H1 (cell line): ENCODE results near the gene SLC25A30. TPM values are rescaled to one million over a fixed set of nuclear protein-coding genes. Genes with fewer than 3 reads are reported as not detected.
A peak's percentile ranks its signal among the peaks of the same experiment; 100 is the strongest.

ENCODE experiments used
- CTCF ChIA-PET: fragments of 300-600 bp; sonication (Branson Sonifier 250); formaldehyde crosslinking; loops from one replicate; lab custom pipeline; 2021; ENCODE audit not compliant: partially characterized antibody; lab: Charles Lee
- POLR2A ChIA-PET: fragments of 300-600 bp; sonication (Branson Sonifier 250); formaldehyde crosslinking; loops from one replicate; lab custom pipeline; 2021; ENCODE audit warnings: inconsistent platforms; ENCODE audit not compliant: partially characterized antibody; lab: Charles Lee
- DNase-seq, 2 experiments: peaks; one replicate each; pipeline versions ENCODE4 v3.0.0 to v3.0.0-alpha.2; 2010 to 2022; ENCODE audit warnings: low spot score in 2 of 2, low read depth in 1 of 2, mixed read lengths in 1 of 2
- FAIRE-seq: peaks from 2 replicates; lab custom pipeline; 2011; peaks lifted over from hg19 to GRCh38; lab: Jason Lieb, UNC
- H2AFZ ChIP-seq: 2 replicates; pipeline ENCODE4 v1.8.1; 2012; ENCODE audit warnings: low read length, inconsistent platforms
- H2AK5ac ChIP-seq: 2 replicates; pipeline ENCODE4 v1.6.1; 2013; ENCODE audit warnings: low read depth, low read length
- H2BK120ac ChIP-seq: replicated peaks from 2 replicates; pipeline ENCODE3; 2013; ENCODE audit warnings: low read depth, low read length, inconsistent platforms
- H2BK12ac ChIP-seq: 2 replicates; pipeline ENCODE4 v1.6.1; 2013; ENCODE audit warnings: low read depth, low read length
- H2BK15ac ChIP-seq: 2 replicates; pipeline ENCODE4 v1.6.1; 2013; ENCODE audit warnings: low read length
- H2BK20ac ChIP-seq: 2 replicates; pipeline ENCODE4 v1.6.1; 2013; ENCODE audit warnings: low read length
- H2BK5ac ChIP-seq: 2 replicates; pipeline ENCODE4 v1.6.1; 2013; ENCODE audit warnings: low read depth, low read length
- H3K14ac ChIP-seq: 2 replicates; pipeline ENCODE4 v1.6.1; 2013; ENCODE audit warnings: inconsistent platforms; ENCODE audit not compliant: insufficient read length
- H3K18ac ChIP-seq: 2 replicates; pipeline ENCODE4 v1.6.1; 2013; ENCODE audit warnings: low read length; ENCODE audit errors: extremely low read depth
- H3K23ac ChIP-seq: 2 replicates; pipeline ENCODE4 v1.6.1; 2013; ENCODE audit warnings: inconsistent platforms; ENCODE audit not compliant: insufficient read length
- H3K23me2 ChIP-seq: 2 replicates; pipeline ENCODE4 v1.6.1; 2013; ENCODE audit warnings: low read depth, low read length
- H3K27ac ChIP-seq: 2 replicates; pipeline ENCODE4 v1.6.1; 2011; ENCODE audit warnings: low read depth, low read length, inconsistent platforms
- H3K27me3 ChIP-seq, 4 experiments: replicated peaks in 1 of 4; 1 replicate in 1 of 4; 2 replicates in 3 of 4; pipeline versions ENCODE4 v1.6.1 to v1.8.1; 2011 to 2013; ENCODE audit warnings: low read length in 3 of 4, mild to moderate bottlenecking in 3 of 4, inconsistent platforms in 2 of 4, mixed read lengths in 2 of 4, moderate library complexity in 1 of 4; ENCODE audit not compliant: control insufficient read depth in 3 of 4, insufficient read depth in 3 of 4; ENCODE audit errors: extremely low read depth in 1 of 4
- H3K36me3 ChIP-seq, 4 experiments: 2 replicates each; pipeline versions ENCODE4 v1.6.1 to v1.8.1; 2011 to 2013; ENCODE audit warnings: mild to moderate bottlenecking in 4 of 4, low read length in 3 of 4, moderate library complexity in 2 of 4, control low read depth in 1 of 4, inconsistent platforms in 1 of 4; ENCODE audit not compliant: insufficient read depth in 4 of 4, control insufficient read depth in 2 of 4
- H3K4ac ChIP-seq: replicated peaks from 2 replicates; pipeline ENCODE3; 2013; ENCODE audit warnings: low read length, low read depth, mixed read lengths, inconsistent platforms; ENCODE audit not compliant: insufficient read length
- H3K4me1 ChIP-seq, 4 experiments: replicated peaks in 1 of 4; 1 replicate in 1 of 4; 2 replicates in 3 of 4; pipeline versions ENCODE4 v1.6.1 to v1.8.1; 2011 to 2013; ENCODE audit warnings: low read length in 3 of 4, inconsistent platforms in 2 of 4, mixed read lengths in 1 of 4; ENCODE audit not compliant: insufficient read depth in 4 of 4, control insufficient read depth in 3 of 4
- H3K4me2 ChIP-seq, 2 experiments: 2 replicates each; pipeline versions ENCODE4 v1.6.1 to v1.8.1; 2011 to 2013; ENCODE audit warnings: low read depth in 2 of 2, low read length in 2 of 2, control low read depth in 1 of 2, inconsistent platforms in 1 of 2, mild to moderate bottlenecking in 1 of 2; ENCODE audit not compliant: insufficient read depth in 1 of 2
- H3K4me3 ChIP-seq, 4 experiments: fragments of 200-600, 300-600 bp in 1 of 4; sonication (generic), shearing (Covaris generic), sonication (Bioruptor Twin) in 1 of 4; 2 replicates each; pipeline versions ENCODE4 v1.5.1 to v1.8.1; 2011 to 2016; ENCODE audit warnings: low read length in 4 of 4, low read depth in 3 of 4, control low read depth in 2 of 4, inconsistent platforms in 2 of 4, mild to moderate bottlenecking in 2 of 4, mixed read lengths in 1 of 4, moderate library complexity in 1 of 4; ENCODE audit not compliant: insufficient read depth in 2 of 4; ENCODE audit errors: extremely low read depth in 1 of 4
- H3K56ac ChIP-seq: replicated peaks from 2 replicates; pipeline ENCODE3; 2013; ENCODE audit warnings: low read depth, mild to moderate bottlenecking, mixed read lengths, low read length, inconsistent platforms; ENCODE audit not compliant: insufficient read length
- H3K79me1 ChIP-seq: 2 replicates; pipeline ENCODE4 v1.6.1; 2013; ENCODE audit warnings: low read depth, low read length, control low read depth
- H3K79me2 ChIP-seq, 2 experiments: 2 replicates each; pipeline versions ENCODE4 v1.6.1 to v1.8.1; 2012 to 2013; ENCODE audit warnings: low read length in 2 of 2, mild to moderate bottlenecking in 2 of 2, inconsistent platforms in 1 of 2; ENCODE audit not compliant: insufficient read depth in 2 of 2, control insufficient read depth in 1 of 2
- H3K9ac ChIP-seq, 4 experiments: replicated peaks in 1 of 4; 1 replicate in 1 of 4; 2 replicates in 3 of 4; pipeline versions ENCODE4 v1.6.1 to v1.8.1; 2011 to 2013; ENCODE audit warnings: low read depth in 3 of 4, low read length in 3 of 4, control low read depth in 2 of 4, mild to moderate bottlenecking in 2 of 4, moderate library complexity in 2 of 4, inconsistent platforms in 1 of 4; ENCODE audit errors: extremely low read depth in 1 of 4
- H3K9me3 ChIP-seq, 2 experiments: 2 replicates each; pipeline versions ENCODE4 v1.6.1 to v1.8.1; 2012 to 2013; ENCODE audit warnings: mild to moderate bottlenecking in 2 of 2, moderate library complexity in 2 of 2, control low read depth in 1 of 2, inconsistent platforms in 1 of 2, low read depth in 1 of 2, low read length in 1 of 2, mixed read lengths in 1 of 2; ENCODE audit not compliant: insufficient read depth in 2 of 2
- H4K20me1 ChIP-seq, 2 experiments: replicated peaks in 1 of 2; 2 replicates each; pipeline versions ENCODE3 to v1.8.1; 2011 to 2013; ENCODE audit warnings: inconsistent platforms in 2 of 2, low read length in 2 of 2, mild to moderate bottlenecking in 1 of 2; ENCODE audit not compliant: insufficient read depth in 2 of 2, control insufficient read depth in 1 of 2
- H4K5ac ChIP-seq: 2 replicates; pipeline ENCODE4 v1.6.1; 2013; ENCODE audit warnings: low read length, low read depth, mixed read lengths, inconsistent platforms; ENCODE audit not compliant: insufficient read length
- H4K8ac ChIP-seq: 2 replicates; pipeline ENCODE4 v1.8.0; 2013; ENCODE audit warnings: mild to moderate bottlenecking, moderate library complexity, low read length, inconsistent platforms; ENCODE audit not compliant: insufficient read depth; ENCODE audit errors: extremely low read depth
- H4K91ac ChIP-seq: replicated peaks from 2 replicates; pipeline ENCODE3; 2013; ENCODE audit warnings: low read length, mixed read lengths, inconsistent platforms; ENCODE audit not compliant: insufficient read length
- CEBPB ChIP-seq: IDR thresholded peaks from 2 replicates; pipeline ENCODE4 v1.6.1; 2012; ENCODE audit warnings: low read depth, low read length
- CHD1 ChIP-seq: IDR thresholded peaks from 2 replicates; pipeline ENCODE4 v1.6.1; 2012; ENCODE audit warnings: low read depth, low read length, improper control_type of control experiment
- PHF8 ChIP-seq: fragments of 200-600 bp; sonication (generic); conservative IDR thresholded peaks from 2 replicates; pipeline ENCODE4 v1.7.1; 2012; ENCODE audit warnings: low read depth, mild to moderate bottlenecking, inconsistent platforms, low read length, moderate library complexity
- POLR2A ChIP-seq, 2 experiments: IDR thresholded peaks; 1 replicate in 1 of 2; 2 replicates in 1 of 2; pipeline ENCODE4 v1.6.1; 2011; ENCODE audit warnings: low read depth in 2 of 2, low read length in 2 of 2, mild to moderate bottlenecking in 2 of 2; ENCODE audit errors: control extremely low read depth in 1 of 2
- POU5F1 ChIP-seq: IDR thresholded peaks from 2 replicates; pipeline ENCODE4 v1.6.1; 2011; ENCODE audit warnings: low read depth, mild to moderate bottlenecking, low read length, moderate library complexity
- RBBP5 ChIP-seq: IDR thresholded peaks from 2 replicates; pipeline ENCODE4 v1.7.1; 2012; ENCODE audit warnings: low read depth, mild to moderate bottlenecking, inconsistent platforms, low read length, moderate library complexity, borderline replicate concordance
- SRF ChIP-seq: IDR thresholded peaks from 2 replicates; pipeline ENCODE4 v1.6.1; 2011; ENCODE audit warnings: mild to moderate bottlenecking, low read depth, low read length, moderate library complexity
- TCF12 ChIP-seq: IDR thresholded peaks from 2 replicates; pipeline ENCODE4 v1.6.1; 2011; ENCODE audit warnings: low read depth, mild to moderate bottlenecking, low read length
- WGBS, 2 experiments: shearing (Covaris generic) in 1 of 2; methylation state at CpG; one replicate each; pipeline versions ENCODE4 v1.1.6 to v1.1.7; 2013 to 2015; ENCODE audit warnings: low lambda C conversion rate in 2 of 2, mixed read lengths in 2 of 2, inconsistent platforms in 1 of 2, low coverage in 1 of 2, missing lambda C conversion rate in 1 of 2; ENCODE audit not compliant: insufficient replicate concordance in 2 of 2, insufficient coverage in 1 of 2, insufficient read length in 1 of 2; ENCODE audit errors: extremely low coverage in 1 of 2, missing lambda C conversion rate in 1 of 2; 5-methylcytosine and 5-hydroxymethylcytosine counted together
- polyA plus RNA-seq, 7 experiments: library from polyadenylated mRNA; depleted of rRNA in 3 of 7; stranded (reverse) in 5 of 7; unstranded in 2 of 7; fragments of >200 nt in 5 of 7; fragments of 200-250 nt in 2 of 7; gene quantifications; 1 replicate in 5 of 7; 2 replicates in 1 of 7; 4 replicates in 1 of 7; pipeline versions ENCODE4 v1.2.1 to v1.2.3, GENCODE V29; 2011 to 2013; ENCODE audit warnings: missing spikeins in 2 of 7, mixed read lengths in 2 of 7
- total RNA-seq: library from RNA; stranded (reverse); fragmentation: NEBNext Ultra II Directional; extraction: Animal tissue kit (Norgen Biotek cat#: 25700); gene quantifications from 2 replicates; pipeline ENCODE4 v1.2.1, GENCODE V29; 2021

Gene SLC25A30
- total and polyA plus RNA-seq, 2 of the 8 experiments (the other 6 are each of a cell fraction or from before 2014, with no cell fraction given): 2.1 to 8.7 TPM

- ChIA-PET POLR2A (interaction anchor here (1.1 to 1.3 kb wide), 2 partner anchors 10 to 37 kb away, joined by 3 read pairs; no protein-coding TSS in a partner anchor), CTCF (interaction anchor here (1.3 to 12.3 kb wide), 3 partner anchors 20 to 25 kb away, joined by 3 to 164 read pairs (median 34); no protein-coding TSS in a partner anchor)
- H3K36me3 ChIP-seq: no peaks in the 10 kb centered on the region; a peak in 1 of 8 replicates
- no peak overlapping the region for H4K5ac ChIP-seq
- no peaks in the 10 kb centered on the region for H3K27me3 ChIP-seq
- H3K4me3 ChIP-seq: no peak overlapping the region
- H3K79me2 ChIP-seq: no peaks in the 10 kb centered on the region
- no peaks in the 10 kb centered on the region for H3K9me3 ChIP-seq
- no peak overlapping the region for H2BK5ac ChIP-seq
- H2BK12ac ChIP-seq: 0 out of 2 replicates have a peak overlapping the region, but pooled peaks have one; percentile 2
- DNase-seq: no peak
- H2AK5ac ChIP-seq: 0 out of 2 replicates have a peak overlapping the region, but pooled peaks have one; percentile 65
- H4K20me1 ChIP-seq: peaks cover 0 to 2% of the 10 kb centered on the region in 2 experiments
- H3K4ac ChIP-seq: no peak overlapping the region
- H3K14ac ChIP-seq: no peak overlapping the region
- H3K23me2 ChIP-seq: no peaks in the 10 kb centered on the region
- H4K8ac ChIP-seq: no peak overlapping the region
- WGBS, 2 experiments: 91% methylated on average over 3 of the region's 3 CpGs; no CpG with 5 or more reads in 1 of the 2 experiments
- H2AFZ ChIP-seq: no peak overlapping the region
- no peak overlapping the region for H3K9ac ChIP-seq
- peaks cover 0 to 4% (median 2%) of the 10 kb centered on the region in 4 experiments; a peak in 5 of 7 replicates for H3K4me1 ChIP-seq
- no peak overlapping the region for H3K23ac ChIP-seq
- no peak overlapping the region for H3K18ac ChIP-seq
- H4K91ac ChIP-seq: no peak overlapping the region
- no peak overlapping the region for H2BK20ac ChIP-seq
- FAIRE-seq: no peak
- no peak overlapping the region for H2BK120ac ChIP-seq
- no peaks in the 10 kb centered on the region for H3K79me1 ChIP-seq
- H3K56ac ChIP-seq: no peak overlapping the region
- H3K27ac ChIP-seq: no peak overlapping the region
- no peak overlapping the region for H3K4me2 ChIP-seq
- no peak overlapping the region for H2BK15ac ChIP-seq
- TF ChIP-seq CEBPB: no peak
- TF ChIP-seq RBBP5: no peak
- TF ChIP-seq CHD1: no peak
- no peak for TF ChIP-seq TCF12
- TF ChIP-seq PHF8: no peak
- no peak for TF ChIP-seq POU5F1
- TF ChIP-seq POLR2A (IDR thresholded peaks at IDR 0.05; ENCODE audit: control extremely low read depth in 1 of 2, low read depth in 2 of 2, low read length in 2 of 2): no peak
- no peak for TF ChIP-seq SRF
Observed at GRCh38 chr13:45368571-45368970, 49.6 kb downstream of the SLC25A30 start.
